DOHH2 (cell line): ENCODE results near the gene SLC16A4.

Source experiments
- H3F3A ChIP-seq: fragments of 200-600 bp; sonication (generic), shearing (Covaris generic); 2 replicates; pipeline ENCODE4 v1.6.0; 2016; ENCODE audit warnings: antibody characterized with exemption, mild to moderate bottlenecking; ENCODE audit not compliant: control insufficient read depth, insufficient read depth
- H3K27ac ChIP-seq: fragments of 200-600 bp; sonication (generic); 2 replicates; pipeline ENCODE4 v1.5.1; 2014; ENCODE audit warnings: low read depth, mild to moderate bottlenecking, low read length, moderate library complexity
- H3K27me3 ChIP-seq: fragments of 200-600 bp; sonication (generic); 2 replicates; pipeline ENCODE4 v1.6.1; 2014; ENCODE audit warnings: mild to moderate bottlenecking, low read length, mixed read lengths; ENCODE audit not compliant: control insufficient read depth
- H3K36me3 ChIP-seq: fragments of 200-600 bp; sonication (generic); 2 replicates; pipeline ENCODE4 v1.6.1; 2014; ENCODE audit warnings: mild to moderate bottlenecking, low read length, moderate library complexity, mixed read lengths; ENCODE audit not compliant: control insufficient read depth
- H3K4me1 ChIP-seq: fragments of 200-600 bp; sonication (generic); 2 replicates; pipeline ENCODE4 v1.6.1; 2014; ENCODE audit warnings: mild to moderate bottlenecking, low read length, mixed read lengths; ENCODE audit not compliant: control insufficient read depth
- H3K4me2 ChIP-seq: fragments of 200-600 bp; sonication (generic); 2 replicates; pipeline ENCODE4 v1.6.0; 2014; ENCODE audit warnings: mild to moderate bottlenecking, low read length, moderate library complexity
- H3K4me3 ChIP-seq: fragments of 200-600 bp; sonication (generic); 2 replicates; pipeline ENCODE4 v1.5.1; 2014; ENCODE audit warnings: mild to moderate bottlenecking, low read length, mixed read lengths
- H3K79me2 ChIP-seq: fragments of 200-600 bp; sonication (generic); 2 replicates; pipeline ENCODE4 v1.6.1; 2014; ENCODE audit warnings: mild to moderate bottlenecking, low read length, mixed read lengths; ENCODE audit not compliant: control insufficient read depth
- H3K9me2 ChIP-seq: fragments of 200-600 bp; sonication (generic); replicated peaks from 2 replicates; pipeline ENCODE4 v1.6.1; 2014; ENCODE audit warnings: mild to moderate bottlenecking, low read length, mixed read lengths; ENCODE audit not compliant: control insufficient read depth
- H3K9me3 ChIP-seq: fragments of 200-600 bp; sonication (generic); 2 replicates; pipeline ENCODE4 v1.6.1; 2014; ENCODE audit warnings: antibody characterized with exemption, low read length, mixed read lengths; ENCODE audit not compliant: control insufficient read depth, insufficient read depth
- H4K20me1 ChIP-seq: fragments of 200-600 bp; sonication (generic); 2 replicates; pipeline ENCODE4 v1.6.0; 2014; ENCODE audit warnings: low read depth, mild to moderate bottlenecking, antibody characterized with exemption, low read length, moderate library complexity; ENCODE audit not compliant: control insufficient read depth, insufficient read depth
- CTCF ChIP-seq: fragments of 200-600 bp; sonication (generic); IDR thresholded peaks from one replicate; pipeline ENCODE4 v1.5.1; 2014; ENCODE audit warnings: antibody characterized with exemption, mild to moderate bottlenecking, low read depth, low read length; ENCODE audit not compliant: poor library complexity, severe bottlenecking
- EZH2phosphoT487 ChIP-seq: fragments of 200-600 bp; sonication (generic); IDR thresholded peaks from 2 replicates; pipeline ENCODE4 v1.6.1; 2017; ENCODE audit warnings: borderline replicate concordance, mild to moderate bottlenecking, antibody characterized with exemption, low read length, moderate library complexity, mixed read lengths

SLC16A4 gene

GRCh38 chr1:110344152-110344551 lies 46.7 kb downstream of the SLC16A4 start:
- H3F3A ChIP-seq = no peaks in the 10 kb centered on the region
- TF ChIP-seq CTCF (no peak), EZH2phosphoT487 (no peak)
- peaks cover 82% of the 10 kb centered on the region for H3K4me1 ChIP-seq
- no peaks in the 10 kb centered on the region for H3K27me3 ChIP-seq
- no peak overlapping the region for H3K27ac ChIP-seq
- H3K9me3 ChIP-seq = no peaks in the 10 kb centered on the region
- H3K9me2 ChIP-seq = no peaks in the 10 kb centered on the region
- peak overlapping the region; percentile 74 for H3K4me2 ChIP-seq
- peak overlapping the region; percentile 91 for H3K4me3 ChIP-seq
- H3K79me2 ChIP-seq = peaks cover 99% of the 10 kb centered on the region
- peaks cover 97% of the 10 kb centered on the region for H3K36me3 ChIP-seq
- peaks cover 58% of the 10 kb centered on the region for H4K20me1 ChIP-seq

- Histone ChIP-seq H3K4me3 (peak overlapping the region; percentile 91), H4K20me1 (peaks cover 58% of the 10 kb centered on the region), H3K27me3 (no peaks in the 10 kb centered on the region)
These were observed 47.6 kb downstream of the SLC16A4 start for GRCh38 chr1:110343249-110343648.

GRCh38 chr1:110341872-110342331 lies 48.9 kb downstream of the SLC16A4 start:
- Histone ChIP-seq H3K4me1 (peaks cover 67% of the 10 kb centered on the region), H3K4me2 (peak overlapping the region; percentile 74), H3K27me3 (no peaks in the 10 kb centered on the region), H3K27ac (no peak overlapping the region), H3K79me2 (peaks cover 86% of the 10 kb centered on the region), H3F3A (peaks cover 7% of the 10 kb centered on the region), H3K4me3 (peak overlapping the region; percentile 91), H3K9me2 (no peaks in the 10 kb centered on the region), H4K20me1 (peaks cover 50% of the 10 kb centered on the region), H3K9me3 (no peaks in the 10 kb centered on the region), H3K36me3 (peaks cover 85% of the 10 kb centered on the region)
- TF ChIP-seq EZH2phosphoT487 (no peak), CTCF (no peak)

More at GRCh38 chr1:110343249-110343648, 47.6 kb downstream of the SLC16A4 start:
- Histone ChIP-seq H3K9me3 (no peaks in the 10 kb centered on the region), H3F3A (no peaks in the 10 kb centered on the region), H3K9me2 (no peaks in the 10 kb centered on the region), H3K4me2 (peak overlapping the region; percentile 74), H3K36me3 (peaks cover 88% of the 10 kb centered on the region), H3K79me2 (peaks cover 90% of the 10 kb centered on the region), H3K27ac (no peak overlapping the region), H3K4me1 (peaks cover 73% of the 10 kb centered on the region)
- no peak for TF ChIP-seq CTCF
- TF ChIP-seq EZH2phosphoT487 = no peak
